GM21390 (cell line): ENCODE results near the gene PPDPF.

Experiments
- ATAC-seq: cut with Tn5 transposase; IDR thresholded peaks from one replicate; pipeline ENCODE4 v1.9.1; 2021; ENCODE audit not compliant: unreplicated experiment

Gene PPDPF

GRCh38 chr20:63487116-63487764 lies 33.3 kb upstream of the PPDPF start:
- ATAC-seq, result no peak

- ATAC-seq, result no peak
Observed at GRCh38 chr20:63487781-63488241, 32.8 kb upstream of the PPDPF start.

- no peak for ATAC-seq
Observed at GRCh38 chr20:63488315-63489251, 32.0 kb upstream of the PPDPF start.

- no peak for ATAC-seq
Observed at GRCh38 chr20:63490416-63490815, 30.1 kb upstream of the PPDPF start.

GRCh38 chr20:63491078-63491477 lies 29.5 kb upstream of the PPDPF start:
- no peak for ATAC-seq

- ATAC-seq, result no peak
Observed at GRCh38 chr20:63491635-63492230, 28.8 kb upstream of the PPDPF start.

GRCh38 chr20:63492518-63492917 lies 28.0 kb upstream of the PPDPF start:
- ATAC-seq, result no peak

- ATAC-seq, result no peak
Observed at GRCh38 chr20:63492982-63493381, 27.6 kb upstream of the PPDPF start.

GRCh38 chr20:63493563-63494020 lies 27.0 kb upstream of the PPDPF start:
- ATAC-seq, result no peak

GRCh38 chr20:63494084-63494419 lies 26.5 kb upstream of the PPDPF start:
- no peak for ATAC-seq

GRCh38 chr20:63494420-63495166 lies 26.0 kb upstream of the PPDPF start:
- no peak for ATAC-seq

- ATAC-seq, result no peak
Observed at GRCh38 chr20:63495167-63495720, 25.3 kb upstream of the PPDPF start.

- no peak for ATAC-seq
Observed at GRCh38 chr20:63495741-63496595, 24.6 kb upstream of the PPDPF start.

- no peak for ATAC-seq
Observed at GRCh38 chr20:63496596-63497120, 23.9 kb upstream of the PPDPF start.

GRCh38 chr20:63497138-63497945 lies 23.2 kb upstream of the PPDPF start:
- no peak for ATAC-seq

- no peak for ATAC-seq
Observed at GRCh38 chr20:63497946-63498935, 22.3 kb upstream of the PPDPF start.

GRCh38 chr20:63498960-63499337 lies 21.6 kb upstream of the PPDPF start, which contains the start of gene EEF1A2:
EEF1A2 (minus strand) TSS chr20:63499083; CDS start chr20:63497763, 1,320 bp downstream.
- no peak for ATAC-seq
